Measurements from ENCODE around the gene SPDYE8.
"Not testable (repeated sequence)": the region's sequence is repeated elsewhere in the genome, so short reads cannot be mapped to it uniquely, and the experiment has no call there.

The SPDYE8 gene

GRCh38 chr7:73029666-73030065 is at the start of gene SPDYE8:
Gene SPDYE8, minus strand, starts transcription at chr7:73029766. Its CDS starts 1,800 bp downstream, at chr7:73027966.
- DNase-seq (ENCODE audit: low spot score), result not testable (repeated sequence)

GRCh38 chr7:73057811-73058210 is 28.2 kb upstream of the SPDYE8 start, which contains the start of gene SPDYE11:
Gene SPDYE11, minus strand, starts transcription at chr7:73057911. Its CDS starts 1,800 bp downstream, at chr7:73056111.
- DNase-seq (ENCODE audit: low spot score), result not testable (repeated sequence)

- DNase-seq (ENCODE audit: low spot score), result not testable (repeated sequence)
Observed at GRCh38 chr7:73006491-73006890, 23.1 kb downstream of the SPDYE8 start.

GRCh38 chr7:73005693-73006447 is 23.7 kb downstream of the SPDYE8 start:
- DNase-seq (ENCODE audit: low spot score), result not testable (repeated sequence)

- DNase-seq (ENCODE audit: low spot score), result not testable (repeated sequence)
Observed at GRCh38 chr7:73005356-73005692, 24.2 kb downstream of the SPDYE8 start.

- not testable (repeated sequence) for DNase-seq (ENCODE audit: low spot score)
Observed at GRCh38 chr7:72997887-72998468, 31.6 kb downstream of the SPDYE8 start.

- not testable (repeated sequence) for DNase-seq (ENCODE audit: low spot score)
Observed at GRCh38 chr7:72997447-72997846, 32.1 kb downstream of the SPDYE8 start.

GRCh38 chr7:72995484-72995883 is 34.1 kb downstream of the SPDYE8 start:
- not testable (repeated sequence) for DNase-seq (ENCODE audit: low spot score)

GRCh38 chr7:72990146-72990913 is 39.2 kb downstream of the SPDYE8 start:
- DNase-seq (ENCODE audit: low spot score), result not testable (repeated sequence)

- DNase-seq (ENCODE audit: low spot score), result not testable (repeated sequence)
Observed at GRCh38 chr7:72982084-72982483, 47.5 kb downstream of the SPDYE8 start.

GRCh38 chr7:72980382-72980781 is 49.2 kb downstream of the SPDYE8 start:
- not testable (repeated sequence) for DNase-seq (ENCODE audit: low spot score)

- not testable (repeated sequence) for DNase-seq (ENCODE audit: low spot score)
Observed at GRCh38 chr7:72976434-72976833, 53.1 kb downstream of the SPDYE8 start.

GRCh38 chr7:72975656-72976286 is 53.8 kb downstream of the SPDYE8 start:
- DNase-seq (ENCODE audit: low spot score), result not testable (repeated sequence)

- not testable (repeated sequence) for DNase-seq (ENCODE audit: low spot score)
Observed at GRCh38 chr7:72974781-72975180, 54.8 kb downstream of the SPDYE8 start.

- DNase-seq (ENCODE audit: low spot score), result not testable (repeated sequence)
Observed at GRCh38 chr7:72971505-72971904, 58.1 kb downstream of the SPDYE8 start.

All from HuH-7.5 (cell line).